Forelimb muscle (tissue), 1 donor: ENCODE results near the gene TIMM21. TPM values are rescaled to one million over a fixed set of nuclear protein-coding genes. Genes with fewer than 3 reads are reported as not detected.

ENCODE experiments used
- DNase-seq: peaks from one replicate; pipeline ENCODE4 v3.0.0-alpha.2; 2013; ENCODE audit warnings: low read depth
- polyA plus RNA-seq: library from polyadenylated mRNA; unstranded; fragments of 120-200 nt; gene quantifications from one replicate; pipeline ENCODE4 v1.2.1, GENCODE V29; 2013; ENCODE audit not compliant: insufficient read length

TIMM21 gene, protein sequence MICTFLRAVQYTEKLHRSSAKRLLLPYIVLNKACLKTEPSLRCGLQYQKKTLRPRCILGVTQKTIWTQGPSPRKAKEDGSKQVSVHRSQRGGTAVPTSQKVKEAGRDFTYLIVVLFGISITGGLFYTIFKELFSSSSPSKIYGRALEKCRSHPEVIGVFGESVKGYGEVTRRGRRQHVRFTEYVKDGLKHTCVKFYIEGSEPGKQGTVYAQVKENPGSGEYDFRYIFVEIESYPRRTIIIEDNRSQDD
- polyA plus RNA-seq, result 48.2 TPM

GRCh38 chr18:74147779-74148542 is at the start of gene TIMM21, which contains the start of gene FBXO15:
Gene TIMM21, plus strand, starts transcription at chr18:74148523. Its CDS starts 286 bp downstream, at chr18:74148809.
Gene FBXO15, minus strand, starts transcription at chr18:74147834. Its CDS starts 49 bp downstream, at chr18:74147785.
- peak; percentile 96 for DNase-seq

GRCh38 chr18:74108460-74108859 is 39.9 kb upstream of the TIMM21 start:
- DNase-seq, result no peak

DNA sequence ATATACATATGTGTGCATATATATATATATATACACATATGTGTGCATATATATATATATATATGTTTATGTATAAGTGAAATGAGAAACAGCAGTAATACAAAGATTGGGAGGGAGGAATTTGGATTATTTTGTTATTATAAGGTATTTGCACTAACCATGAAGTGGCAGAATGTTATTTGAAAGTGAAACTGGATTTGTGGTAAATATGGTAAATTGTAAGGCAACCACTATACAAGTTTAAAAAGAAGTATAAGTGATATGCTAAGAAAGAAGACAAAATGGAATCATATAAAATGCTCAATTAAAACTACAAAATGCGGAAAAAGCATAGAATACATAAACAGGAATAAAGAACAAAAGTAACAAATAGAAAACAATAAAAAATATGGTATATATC is 38.2 kb upstream of the TIMM21 start:
- DNase-seq, result no peak

DNA sequence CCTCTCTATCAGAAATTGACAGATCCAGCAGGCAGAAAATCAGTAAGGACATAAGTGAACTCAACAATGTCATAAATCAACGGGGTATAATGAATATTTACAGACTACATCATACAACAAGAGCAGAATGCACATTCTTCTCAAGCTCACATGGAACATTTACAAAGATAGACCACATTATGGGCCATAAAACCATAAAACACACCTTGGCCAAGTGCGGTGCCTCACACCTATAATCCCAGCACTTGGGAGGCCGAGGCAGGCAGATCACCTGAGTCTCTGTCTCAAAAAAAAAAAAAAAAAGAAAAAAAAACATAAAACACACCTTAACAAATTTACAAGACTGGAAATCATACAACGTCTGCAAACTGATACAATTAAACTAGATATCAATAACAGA is 37.3 kb upstream of the TIMM21 start:
- no peak for DNase-seq

GRCh38 chr18:74113711-74114110 is 34.6 kb upstream of the TIMM21 start:
- no peak for DNase-seq

- DNase-seq, result no peak
Observed at GRCh38 chr18:74114116-74114515, 34.2 kb upstream of the TIMM21 start.

- no peak for DNase-seq
Observed at GRCh38 chr18:74115046-74115445, 33.3 kb upstream of the TIMM21 start.

GRCh38 chr18:74116633-74117554 is 31.4 kb upstream of the TIMM21 start:
- peak; percentile 16 for DNase-seq

GRCh38 chr18:74123200-74123599 is 25.1 kb upstream of the TIMM21 start:
- DNase-seq, result no peak

DNA sequence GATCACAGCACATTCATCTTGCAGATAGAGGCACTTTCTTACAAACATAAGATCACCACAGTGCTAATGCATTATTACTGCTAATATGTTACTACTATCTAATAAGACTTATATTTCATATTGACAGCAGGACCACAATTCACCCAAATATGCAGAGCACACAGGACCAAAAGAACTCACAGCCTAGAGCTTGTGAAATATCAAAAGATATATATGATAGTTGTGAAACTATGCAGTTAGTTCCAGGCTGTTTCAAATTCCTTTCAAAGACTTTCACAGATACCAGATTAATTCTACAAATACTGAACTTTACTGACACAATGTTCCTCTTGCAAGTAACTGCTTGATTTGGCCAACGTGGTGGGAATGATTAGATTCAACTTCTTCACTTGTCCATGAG is 23.7 kb upstream of the TIMM21 start:
- no peak for DNase-seq

GRCh38 chr18:74126684-74127655 is 21.4 kb upstream of the TIMM21 start:
- no peak for DNase-seq

GRCh38 chr18:74128159-74128558 is 20.2 kb upstream of the TIMM21 start:
- no peak for DNase-seq

GRCh38 chr18:74131124-74131523 is 17.2 kb upstream of the TIMM21 start:
- no peak for DNase-seq

GRCh38 chr18:74132201-74132600 is 16.1 kb upstream of the TIMM21 start:
- DNase-seq, result no peak

DNA sequence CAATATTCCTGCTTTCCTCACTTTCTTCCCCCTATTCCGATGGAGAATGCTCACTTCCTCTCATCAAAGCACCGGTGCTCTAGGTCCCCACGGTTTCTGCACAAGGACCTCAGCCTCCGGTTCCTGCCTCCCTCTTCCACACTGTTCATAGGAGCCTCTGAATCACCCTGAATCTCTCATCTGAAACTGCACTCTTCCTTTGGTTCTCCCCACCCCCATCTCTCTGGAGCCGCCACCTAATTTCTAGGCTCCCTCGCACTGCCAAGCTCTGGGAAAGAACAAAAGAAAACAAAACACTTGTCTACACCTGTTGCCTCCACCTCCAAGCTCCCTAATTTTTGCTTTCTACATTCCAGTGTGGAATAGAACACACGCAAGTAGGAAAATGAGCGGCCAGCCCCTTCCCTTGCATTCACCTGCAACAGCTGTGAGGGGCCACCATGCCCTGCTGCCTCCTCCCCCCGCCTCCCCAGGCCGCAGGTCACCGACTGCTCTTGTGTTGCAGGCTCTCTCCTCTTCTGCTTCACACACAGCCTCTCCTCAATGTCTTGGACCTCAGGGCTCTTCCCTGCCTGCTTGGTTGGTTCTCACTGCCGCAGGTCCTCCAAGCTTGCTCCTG is 10.3 kb upstream of the TIMM21 start:
- DNase-seq, result no peak

DNA sequence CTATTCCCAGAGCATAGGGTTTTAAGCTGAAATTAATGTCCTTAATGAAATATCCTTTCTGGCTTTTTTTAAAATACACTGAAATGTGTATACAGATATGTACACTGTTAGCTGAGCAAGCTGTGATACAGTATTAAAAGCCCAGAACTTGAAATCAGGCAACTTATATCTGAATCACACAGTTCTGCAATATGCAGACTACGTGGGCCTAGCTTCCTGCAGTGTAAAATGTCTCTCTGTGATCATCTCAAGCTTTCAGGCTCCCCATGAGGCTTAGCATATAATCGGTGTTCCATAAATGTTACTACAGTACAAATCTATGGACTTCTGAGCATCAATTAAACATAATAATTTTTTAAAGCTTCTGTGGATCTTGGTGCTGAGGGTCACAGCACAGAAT is 8.9 kb upstream of the TIMM21 start:
- DNase-seq, result no peak

DNA sequence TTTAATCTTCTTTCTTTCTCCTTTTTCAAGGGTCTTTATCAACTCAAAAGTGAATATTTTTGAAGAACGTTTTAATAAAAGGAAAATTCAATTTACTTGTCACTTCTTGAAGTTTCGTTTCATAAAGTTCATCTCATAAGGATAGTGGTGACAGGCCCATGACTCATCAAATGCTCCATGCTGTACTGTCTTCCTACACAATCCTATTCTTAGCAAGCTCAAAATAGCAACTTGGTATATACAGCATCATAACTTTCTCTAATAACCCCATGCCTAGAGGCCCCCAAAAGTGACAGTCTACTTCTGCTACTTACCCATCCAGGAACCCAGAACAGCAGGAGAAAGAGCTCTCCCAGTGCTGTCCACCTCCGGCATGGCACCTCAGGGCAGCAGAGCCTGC is 8.4 kb upstream of the TIMM21 start:
- DNase-seq, result no peak

DNA sequence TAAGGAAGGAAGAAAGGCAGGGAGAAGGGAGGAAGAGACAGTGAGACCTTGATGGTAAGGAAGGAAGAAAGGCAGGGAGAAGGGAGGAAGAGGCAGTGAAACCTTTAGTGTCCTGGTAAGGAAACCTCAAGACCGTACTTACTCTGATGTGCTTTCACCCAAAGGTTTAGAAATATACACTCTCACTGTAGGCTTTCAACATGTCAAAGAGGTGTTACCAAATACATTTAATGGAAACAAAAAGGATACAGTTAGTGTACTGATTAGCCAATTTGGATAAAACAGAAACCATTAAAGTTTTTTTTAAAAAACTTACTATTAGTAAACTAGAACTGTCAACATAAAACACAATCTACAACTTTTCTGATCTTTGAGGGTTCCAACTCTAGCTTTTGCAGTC is 7.7 kb upstream of the TIMM21 start:
- DNase-seq, result no peak

GRCh38 chr18:74141667-74142066 is 6.7 kb upstream of the TIMM21 start:
- no peak for DNase-seq

GRCh38 chr18:74142252-74142651 is 6.1 kb upstream of the TIMM21 start:
- DNase-seq, result no peak
